Measurements from ENCODE around the gene DNAJB2.
"Not testable (repeated sequence)": the region's sequence is repeated elsewhere in the genome, so short reads cannot be mapped to it uniquely, and the experiment has no call there.

The DNAJB2 gene

GRCh38 chr2:219285894-219286425, 6.8 kb downstream of the DNAJB2 start:
- FAIRE-seq: no peak

GRCh38 chr2:219286436-219287115, 7.4 kb downstream of the DNAJB2 start:
- FAIRE-seq: no peak

GRCh38 chr2:219287116-219287440, 7.9 kb downstream of the DNAJB2 start:
- FAIRE-seq: not testable (repeated sequence)

- FAIRE-seq: no peak
These were observed 8.6 kb downstream of the DNAJB2 start for GRCh38 chr2:219287580-219288265.

- no peak for FAIRE-seq
These were observed 10.0 kb downstream of the DNAJB2 start for GRCh38 chr2:219289195-219289536.

GRCh38 chr2:219289537-219290361, 10.6 kb downstream of the DNAJB2 start:
- FAIRE-seq: peak; percentile 91

- FAIRE-seq: no peak
These were observed 11.4 kb downstream of the DNAJB2 start for GRCh38 chr2:219290381-219291171.

GRCh38 chr2:219291394-219291793, 12.2 kb downstream of the DNAJB2 start:
- no peak for FAIRE-seq

- FAIRE-seq: no peak
These were observed 12.8 kb downstream of the DNAJB2 start for GRCh38 chr2:219291910-219292490.

- no peak for FAIRE-seq
These were observed 13.4 kb downstream of the DNAJB2 start for GRCh38 chr2:219292616-219293015.

GRCh38 chr2:219293736-219294231, 14.6 kb downstream of the DNAJB2 start:
- FAIRE-seq: no peak

- FAIRE-seq: no peak
These were observed 15.5 kb downstream of the DNAJB2 start for GRCh38 chr2:219294356-219295351.

- no peak for FAIRE-seq
These were observed 17.0 kb downstream of the DNAJB2 start for GRCh38 chr2:219296142-219296541.

- FAIRE-seq: no peak
These were observed 17.6 kb downstream of the DNAJB2 start for GRCh38 chr2:219296631-219297391.

GRCh38 chr2:219297766-219298456, 18.7 kb downstream of the DNAJB2 start:
- FAIRE-seq: no peak

GRCh38 chr2:219298759-219299371, 19.7 kb downstream of the DNAJB2 start:
- FAIRE-seq: peak; percentile 59

GRCh38 chr2:219299372-219299760, 20.2 kb downstream of the DNAJB2 start:
- FAIRE-seq: no peak

- FAIRE-seq: no peak
These were observed 20.9 kb downstream of the DNAJB2 start for GRCh38 chr2:219300022-219300421.

GRCh38 chr2:219302412-219302968, 23.3 kb downstream of the DNAJB2 start:
- no peak for FAIRE-seq
